HepG2 (cell line): ENCODE data around the gene NCBP2. TPM values are rescaled to one million over a fixed set of nuclear protein-coding genes. Genes with fewer than 3 reads are reported as not detected.

ENCODE experiments used
- ARNTL ChIP-seq: sonication (generic); formaldehyde crosslinking; IDR thresholded peaks from 2 replicates; pipeline ENCODE4 v1.4.0; 2020; ENCODE audit warnings: mild to moderate bottlenecking, missing genetic modification reagents
- DBP ChIP-seq: sonication (generic); formaldehyde crosslinking; IDR thresholded peaks from 2 replicates; pipeline ENCODE4 v1.4.0; 2020; ENCODE audit warnings: missing genetic modification reagents; ENCODE audit errors: not compliant biosample characterization
- FOXA1 ChIP-seq, 2 experiments: fragments of 450-650 bp in 1 of 2; sonication (generic) in 1 of 2; formaldehyde crosslinking in 1 of 2; IDR thresholded peaks; 2 replicates each; pipeline versions ENCODE4 v1.4.0 to v1.6.1; 2016 to 2020; ENCODE audit warnings: missing genetic modification reagents in 1 of 2
- HOXA7 ChIP-seq: sonication (generic); formaldehyde crosslinking; IDR thresholded peaks from 2 replicates; pipeline ENCODE4 v1.8.1; 2022; ENCODE audit warnings: mild to moderate bottlenecking, missing genetic modification reagents, moderate library complexity
- IKZF1 ChIP-seq: fragments of 450-650 bp; IDR thresholded peaks from 2 replicates; pipeline ENCODE4 v1.7.1; 2016
- KAT7 ChIP-seq: IDR thresholded peaks from 2 replicates; pipeline ENCODE4 v1.6.1; 2018; ENCODE audit warnings: borderline replicate concordance, missing compliant biosample characterization
- MZF1 ChIP-seq: sonication (generic); formaldehyde crosslinking; IDR thresholded peaks from 2 replicates; pipeline ENCODE4 v1.8.1; 2023; ENCODE audit warnings: mild to moderate bottlenecking, missing genetic modification reagents, borderline replicate concordance
- NFATC3 ChIP-seq: sonication (generic); formaldehyde crosslinking; IDR thresholded peaks from 2 replicates; pipeline ENCODE4 v1.5.1; 2020; ENCODE audit warnings: mild to moderate bottlenecking, missing genetic modification reagents
- NFE2L2 ChIP-seq: fragments of 150-350 bp; IDR thresholded peaks from 2 replicates; pipeline ENCODE4 v1.6.1; 2014; ENCODE audit warnings: low read length
- NFKBIZ ChIP-seq: IDR thresholded peaks from 2 replicates; pipeline ENCODE4 v1.6.1; 2018; ENCODE audit warnings: missing genetic modification reagents, missing compliant biosample characterization
- NKX3-1 ChIP-seq: sonication (generic); formaldehyde crosslinking; IDR thresholded peaks from 2 replicates; pipeline ENCODE4 v1.5.0; 2020; ENCODE audit warnings: missing genetic modification reagents
- PAXIP1 ChIP-seq: sonication (generic); formaldehyde crosslinking; conservative IDR thresholded peaks from 2 replicates; pipeline ENCODE4 v1.4.0; 2020; ENCODE audit warnings: mild to moderate bottlenecking, missing genetic modification reagents, moderate library complexity
- RBM39 ChIP-seq: fragments of 200-400 bp; formaldehyde crosslinking; IDR thresholded peaks from one replicate; pipeline ENCODE4 v1.6.1; 2018; ENCODE audit warnings: antibody characterized with exemption, mild to moderate bottlenecking, low read depth, low read length; ENCODE audit not compliant: poor library complexity, severe bottlenecking
- SCMH1 ChIP-seq: sonication (generic); formaldehyde crosslinking; IDR thresholded peaks from 2 replicates; pipeline ENCODE4 v1.9.0; 2021; ENCODE audit warnings: missing genetic modification reagents, mild to moderate bottlenecking, borderline replicate concordance
- SP2 ChIP-seq: sonication (generic); formaldehyde crosslinking; IDR thresholded peaks from 2 replicates; pipeline ENCODE4 v1.5.1; 2020; ENCODE audit warnings: mild to moderate bottlenecking, missing genetic modification reagents
- ZBTB3 ChIP-seq: sonication (generic); formaldehyde crosslinking; IDR thresholded peaks from 2 replicates; pipeline ENCODE4 v1.4.0; 2020; ENCODE audit warnings: low read depth, mild to moderate bottlenecking, moderate library complexity, missing genetic modification reagents, borderline replicate concordance
- ZNF235 ChIP-seq: sonication (generic); formaldehyde crosslinking; IDR thresholded peaks from 2 replicates; pipeline ENCODE4 v1.8.1; 2023; ENCODE audit warnings: mild to moderate bottlenecking, missing genetic modification reagents, borderline replicate concordance
- ZNF326 ChIP-seq: sonication (generic); formaldehyde crosslinking; IDR thresholded peaks from 2 replicates; pipeline ENCODE4 v1.4.0; 2020; ENCODE audit warnings: missing genetic modification reagents, borderline replicate concordance
- ZNF546 ChIP-seq: sonication (generic); formaldehyde crosslinking; conservative IDR thresholded peaks from 2 replicates; pipeline ENCODE4 v1.8.1; 2023; ENCODE audit warnings: mild to moderate bottlenecking, missing genetic modification reagents
- ZNF557 ChIP-seq: sonication (generic); formaldehyde crosslinking; IDR thresholded peaks from 2 replicates; pipeline ENCODE4 v1.4.0; 2020; ENCODE audit warnings: missing genetic modification reagents
- ZNF616 ChIP-seq: sonication (generic); formaldehyde crosslinking; IDR thresholded peaks from 2 replicates; pipeline ENCODE4 v1.5.0; 2020; ENCODE audit warnings: low read depth, mild to moderate bottlenecking, missing genetic modification reagents
- ZNF737 ChIP-seq: sonication (generic); formaldehyde crosslinking; IDR thresholded peaks from 2 replicates; pipeline ENCODE4 v1.5.0; 2020; ENCODE audit warnings: missing genetic modification reagents, mild to moderate bottlenecking, borderline replicate concordance
- polyA plus RNA-seq, 8 experiments: library from polyadenylated mRNA; depleted of rRNA in 3 of 8; stranded (reverse) in 7 of 8; unstranded in 1 of 8; fragments of >200 nt; fragmentation: Illumina TruSeq in 4 of 8; extraction: Trizol in 4 of 8; gene quantifications; 2 replicates each; pipeline versions ENCODE4 v1.2.1 to v1.2.3, GENCODE V29; 2011 to 2016; ENCODE audit warnings: low read depth in 4 of 8, missing spikeins in 1 of 8, mixed read lengths in 1 of 8; ENCODE audit not compliant: insufficient read depth in 1 of 8
- total RNA-seq, 5 experiments: library from RNA; depleted of rRNA; stranded (reverse); fragments of >200 nt; fragmentation: Illumina TruSeq; extraction: Trizol; gene quantifications; 2 replicates each; pipeline ENCODE4 v1.2.3, GENCODE V29; 2016; ENCODE audit warnings: low read depth in 1 of 5
- TF ChIP-seq, protein P1 (sequence below), 2 experiments: fragments of 450-650 bp in 1 of 2; sonication (generic) in 1 of 2; formaldehyde crosslinking; IDR thresholded peaks; 2 replicates each; pipeline versions ENCODE4 v1.5.0 to v1.8.0; 2020 to 2022; ENCODE audit warnings: mild to moderate bottlenecking in 1 of 2, missing genetic modification reagents in 1 of 2
- TF ChIP-seq, protein P2 (sequence below): sonication (generic); IDR thresholded peaks from 2 replicates; pipeline ENCODE4 v1.6.1; 2016; ENCODE audit warnings: low read depth, borderline replicate concordance
- TF ChIP-seq, protein P3 (sequence below): sonication (generic); formaldehyde crosslinking; conservative IDR thresholded peaks from 2 replicates; pipeline ENCODE4 v1.4.0; 2020; ENCODE audit warnings: missing genetic modification reagents

NCBP2 gene
- total and polyA plus RNA-seq, 2 of the 13 experiments (the other 11 are each of a cell fraction or from before 2014, with no cell fraction given) = 58.7 to 95.5 TPM

DNA sequence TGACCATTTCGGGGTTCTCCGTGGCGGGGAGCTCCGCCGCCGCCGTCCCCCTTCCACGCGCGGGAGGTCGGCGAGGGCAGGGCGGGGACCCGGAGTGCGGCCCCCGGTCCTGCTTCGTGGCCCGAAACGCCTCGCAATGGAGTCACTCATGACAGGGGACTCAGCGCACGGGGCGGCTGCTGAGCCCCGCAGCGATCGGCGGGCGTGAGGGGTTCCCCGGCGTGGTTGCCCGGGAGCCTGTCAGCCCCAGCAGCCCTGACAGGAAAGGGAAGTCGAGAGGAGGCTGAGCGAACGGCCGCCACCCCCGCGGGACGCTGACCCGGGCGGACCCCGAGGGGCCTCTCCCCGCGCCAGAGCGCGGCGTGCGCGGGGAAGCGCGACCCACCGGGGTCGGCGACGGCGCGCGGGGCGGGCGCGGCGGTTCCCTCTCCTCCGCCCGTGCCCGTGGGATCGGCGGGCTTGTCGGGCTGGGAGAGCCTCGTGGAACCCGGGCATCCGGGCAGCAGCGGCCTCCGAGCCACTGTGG, 26.9 kb upstream of the NCBP2 start (continued):
- TF ChIP-seq PAXIP1 (CRISPR knock-in tag) (no peak), DBP (no peak), SCMH1 (CRISPR knock-in tag) (no peak), ZNF546 (CRISPR knock-in tag) (no peak), ZNF326 (CRISPR knock-in tag) (no peak), ZBTB3 (CRISPR knock-in tag) (no peak), KAT7 (CRISPR knock-in tag) (no peak), SP2 (no peak), MZF1 (CRISPR knock-in tag) (no peak), NFE2L2 (no peak), ZNF737 (CRISPR knock-in tag) (no peak), ZNF557 (no peak), FOXA1 (IDR thresholded peaks at IDR 0.05) (no peak), FOXA1 (CRISPR knock-in tag; IDR thresholded peaks at IDR 0.05) (no peak), HOXA7 (no peak), ARNTL (CRISPR knock-in tag) (no peak), RBM39 (no peak), NKX3-1 (CRISPR knock-in tag) (0 out of 2 replicates have a peak, but pooled peaks have one; percentile 2), ZNF235 (CRISPR knock-in tag) (peak; percentile 35; the same call in 1 of the 2 replicates), IKZF1 (no peak), NFKBIZ (no peak), NFATC3 (CRISPR knock-in tag) (no peak), ZNF616 (CRISPR knock-in tag) (no peak)
- TF ChIP-seq, protein P1, sequence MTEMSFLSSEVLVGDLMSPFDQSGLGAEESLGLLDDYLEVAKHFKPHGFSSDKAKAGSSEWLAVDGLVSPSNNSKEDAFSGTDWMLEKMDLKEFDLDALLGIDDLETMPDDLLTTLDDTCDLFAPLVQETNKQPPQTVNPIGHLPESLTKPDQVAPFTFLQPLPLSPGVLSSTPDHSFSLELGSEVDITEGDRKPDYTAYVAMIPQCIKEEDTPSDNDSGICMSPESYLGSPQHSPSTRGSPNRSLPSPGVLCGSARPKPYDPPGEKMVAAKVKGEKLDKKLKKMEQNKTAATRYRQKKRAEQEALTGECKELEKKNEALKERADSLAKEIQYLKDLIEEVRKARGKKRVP (CRISPR knock-in tag; IDR thresholded peaks at IDR 0.05) = no peak
- TF ChIP-seq, protein P2, sequence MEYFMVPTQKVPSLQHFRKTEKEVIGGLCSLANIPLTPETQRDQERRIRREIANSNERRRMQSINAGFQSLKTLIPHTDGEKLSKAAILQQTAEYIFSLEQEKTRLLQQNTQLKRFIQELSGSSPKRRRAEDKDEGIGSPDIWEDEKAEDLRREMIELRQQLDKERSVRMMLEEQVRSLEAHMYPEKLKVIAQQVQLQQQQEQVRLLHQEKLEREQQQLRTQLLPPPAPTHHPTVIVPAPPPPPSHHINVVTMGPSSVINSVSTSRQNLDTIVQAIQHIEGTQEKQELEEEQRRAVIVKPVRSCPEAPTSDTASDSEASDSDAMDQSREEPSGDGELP = no peak
- TF ChIP-seq, protein P3, sequence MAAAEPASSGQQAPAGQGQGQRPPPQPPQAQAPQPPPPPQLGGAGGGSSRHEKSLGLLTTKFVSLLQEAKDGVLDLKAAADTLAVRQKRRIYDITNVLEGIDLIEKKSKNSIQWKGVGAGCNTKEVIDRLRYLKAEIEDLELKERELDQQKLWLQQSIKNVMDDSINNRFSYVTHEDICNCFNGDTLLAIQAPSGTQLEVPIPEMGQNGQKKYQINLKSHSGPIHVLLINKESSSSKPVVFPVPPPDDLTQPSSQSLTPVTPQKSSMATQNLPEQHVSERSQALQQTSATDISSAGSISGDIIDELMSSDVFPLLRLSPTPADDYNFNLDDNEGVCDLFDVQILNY (CRISPR knock-in tag) = no peak
